Caco-2 (cell line): Measurements from ENCODE around the gene DENND1A. TPM values are rescaled to one million over a fixed set of nuclear protein-coding genes. Genes with fewer than 3 reads are reported as not detected.
"Not testable (repeated sequence)": the region's sequence is repeated elsewhere in the genome, so short reads cannot be mapped to it uniquely, and the experiment has no call there.

ENCODE experiments used
- BruUV-seq: library from RNA; stranded (reverse); fragments of 400-500 nt; replicated peaks from 2 replicates; lab custom pipeline; 2021; lab: Mats Ljungman, UMichigan
- CTCF ChIA-PET: fragments of 300-600 bp; sonication (Branson Sonifier 250); formaldehyde crosslinking; loops from one replicate; lab custom pipeline; 2022; ENCODE audit warnings: antibody characterized with exemption; lab: Charles Lee
- POLR2A ChIA-PET: fragments of 300-600 bp; sonication (Branson Sonifier 250); formaldehyde crosslinking; loops from one replicate; lab custom pipeline; 2022; ENCODE audit warnings: antibody characterized with exemption; lab: Charles Lee
- DNase-seq, 2 experiments: peaks; one replicate each; pipeline versions ENCODE4 v3.0.0 to v3.0.0-alpha.2; 2020 to 2022
- H3K27me3 ChIP-seq: replicated peaks from 2 replicates; pipeline ENCODE4 v1.6.0; 2011; ENCODE audit warnings: low read length; ENCODE audit not compliant: control insufficient read depth, insufficient read depth
- H3K36me3 ChIP-seq: 2 replicates; pipeline ENCODE4 v1.5.1; 2011; ENCODE audit warnings: low read length; ENCODE audit not compliant: control insufficient read depth, insufficient read depth
- H3K4me1 ChIP-seq: fragments of 250-450 bp; sonication (Bioruptor Pico); 2 replicates; pipeline ENCODE4 v1.5.1; 2020; ENCODE audit warnings: mild to moderate bottlenecking
- H3K4me3 ChIP-seq: 2 replicates; pipeline ENCODE4 v1.5.1; 2011; ENCODE audit warnings: low read depth, mild to moderate bottlenecking, control low read depth, low read length
- H3K9me3 ChIP-seq: fragments of 250-450 bp; sonication (Bioruptor Pico); 2 replicates; pipeline ENCODE4 v1.5.1; 2020; ENCODE audit warnings: mild to moderate bottlenecking, moderate library complexity
- H3K27ac Mint-ChIP-seq: one replicate; pipeline ENCODE4 v1.8.0; 2022; ENCODE audit warnings: mixed read lengths; ENCODE audit not compliant: unreplicated experiment
- H3K27me3 Mint-ChIP-seq: one replicate; pipeline ENCODE4 v1.8.0; 2022; ENCODE audit warnings: mixed read lengths; ENCODE audit not compliant: insufficient read depth, unreplicated experiment
- H3K36me3 Mint-ChIP-seq: one replicate; pipeline ENCODE4 v1.8.0; 2022; ENCODE audit warnings: mild to moderate bottlenecking, mixed read lengths; ENCODE audit not compliant: insufficient read depth, unreplicated experiment
- H3K4me1 Mint-ChIP-seq: one replicate; pipeline ENCODE4 v1.8.0; 2022; ENCODE audit warnings: low read depth, mixed read lengths; ENCODE audit not compliant: unreplicated experiment
- H3K4me3 Mint-ChIP-seq: one replicate; pipeline ENCODE4 v1.8.0; 2022; ENCODE audit warnings: mild to moderate bottlenecking, moderate library complexity, mixed read lengths; ENCODE audit not compliant: unreplicated experiment
- H3K9me3 Mint-ChIP-seq: one replicate; pipeline ENCODE4 v1.8.0; 2022; ENCODE audit warnings: mixed read lengths; ENCODE audit not compliant: unreplicated experiment
- CTCF ChIP-seq, 2 experiments: fragments of 200-600 bp in 1 of 2; IDR thresholded peaks; 1 replicate in 1 of 2; 2 replicates in 1 of 2; pipeline versions ENCODE4 v1.5.1 to v1.8.0; 2011 to 2022; ENCODE audit warnings: antibody characterized with exemption in 1 of 2, control low read depth in 1 of 2, inconsistent platforms in 1 of 2, low read depth in 1 of 2, low read length in 1 of 2, mild to moderate bottlenecking in 1 of 2, moderate library complexity in 1 of 2; ENCODE audit not compliant: insufficient read depth in 1 of 2, severe bottlenecking in 1 of 2, unreplicated experiment in 1 of 2
- intact Hi-C: fragments of 100-400 bp; cut with micrococcal nuclease; formaldehyde crosslinking; loops from one replicate; pipeline ENCODE4 v1.10.0; 2022; ENCODE audit not compliant: unreplicated experiment
- total RNA-seq: library from RNA; stranded (reverse); gene quantifications from 2 replicates; pipeline ENCODE4 v1.2.3, GENCODE V29; 2022

Gene DENND1A
- total RNA-seq, 1 experiment from 2014 or later = 41.6 TPM

GRCh38 chr9:123820139-123820538, 109.8 kb downstream of the DENND1A start:
- intact Hi-C loops = no loop called here
- Histone ChIP-seq H3K4me1 (0 out of 2 replicates have a peak, but pooled peaks cover 3% of the 10 kb centered on the region), H3K9me3 (no peaks in the 10 kb centered on the region), H3K4me3 (no peak overlapping the region), H3K36me3 (no peaks in the 10 kb centered on the region), H3K27me3 (no peaks in the 10 kb centered on the region)
- no peak for DNase-seq
- no peak overlapping the region for H3K4me3 Mint-ChIP-seq
- no peaks in the 10 kb centered on the region for H3K9me3 Mint-ChIP-seq
- ChIA-PET CTCF (no interaction called here), POLR2A (no interaction called here)
- no peaks in the 10 kb centered on the region for H3K36me3 Mint-ChIP-seq
- no peaks in the 10 kb centered on the region for H3K27me3 Mint-ChIP-seq
- no TSS peak for BruUV-seq
- H3K4me1 Mint-ChIP-seq = no peaks in the 10 kb centered on the region
- H3K27ac Mint-ChIP-seq = no peak overlapping the region
- TF ChIP-seq CTCF (IDR thresholded peaks at IDR 0.05; ENCODE audit: insufficient read depth in 1 of 2, low read depth in 1 of 2, low read length in 1 of 2, severe bottlenecking in 1 of 2, unreplicated experiment in 1 of 2) = no peak

GRCh38 chr9:123816817-123817472, 113.0 kb downstream of the DENND1A start:
- Mint-ChIP-seq H3K27ac (no peak overlapping the region), H3K27me3 (no peaks in the 10 kb centered on the region), H3K36me3 (no peaks in the 10 kb centered on the region), H3K9me3 (no peaks in the 10 kb centered on the region), H3K4me3 (no peak overlapping the region), H3K4me1 (no peaks in the 10 kb centered on the region)
- Histone ChIP-seq H3K27me3 (no peaks in the 10 kb centered on the region), H3K4me3 (no peak overlapping the region), H3K9me3 (no peaks in the 10 kb centered on the region), H3K4me1 (0 out of 2 replicates have a peak, but pooled peaks cover 3% of the 10 kb centered on the region), H3K36me3 (no peaks in the 10 kb centered on the region)
- CTCF ChIA-PET = no interaction called here
- no peak for TF ChIP-seq CTCF (IDR thresholded peaks at IDR 0.05; ENCODE audit: insufficient read depth in 1 of 2, low read depth in 1 of 2, low read length in 1 of 2, severe bottlenecking in 1 of 2, unreplicated experiment in 1 of 2)
- DNase-seq = no peak
- POLR2A ChIA-PET = no interaction called here
- intact Hi-C loops = no loop called here
- BruUV-seq = no TSS peak

GRCh38 chr9:123815856-123816255, 114.1 kb downstream of the DENND1A start:
- H3K4me3 Mint-ChIP-seq, H3K27me3 Mint-ChIP-seq, H3K27ac Mint-ChIP-seq, H3K36me3 ChIP-seq, H3K4me1 ChIP-seq, BruUV-seq, intact Hi-C loops, H3K27me3 ChIP-seq, CTCF ChIA-PET, H3K9me3 ChIP-seq, DNase-seq, H3K9me3 Mint-ChIP-seq, H3K4me3 ChIP-seq, H3K36me3 Mint-ChIP-seq, H3K4me1 Mint-ChIP-seq: not testable (repeated sequence)
- POLR2A ChIA-PET = interaction anchor here (0.6 kb wide), 1 partner anchor 654 kb away, joined by 8 read pairs; no protein-coding TSS in a partner anchor
